ENCODE results near the gene GRIN2A.

GRIN2A gene

GRCh38 chr16:9977333-9977897, 204.8 kb downstream of the GRIN2A start:
- in situ Hi-C loops (cut with MboI; ENCODE audit: low sequenced_read_pairs), result no loop called here

- in situ Hi-C loops (cut with MboI; ENCODE audit: low sequenced_read_pairs), result no loop called here
Measured at GRCh38 chr16:9976601-9977000, 205.6 kb downstream of the GRIN2A start.

- in situ Hi-C loops (cut with MboI; ENCODE audit: low sequenced_read_pairs), result no loop called here
Measured at GRCh38 chr16:9971907-9972306, 210.3 kb downstream of the GRIN2A start.

GRCh38 chr16:9970796-9971195, 211.4 kb downstream of the GRIN2A start:
- in situ Hi-C loops (cut with MboI; ENCODE audit: low sequenced_read_pairs), result no loop called here

GRCh38 chr16:9970244-9970643, 212.0 kb downstream of the GRIN2A start:
- in situ Hi-C loops (cut with MboI; ENCODE audit: low sequenced_read_pairs), result no loop called here

- in situ Hi-C loops (cut with MboI; ENCODE audit: low sequenced_read_pairs), result no loop called here
Measured at GRCh38 chr16:9969580-9969979, 212.6 kb downstream of the GRIN2A start.

- in situ Hi-C loops (cut with MboI; ENCODE audit: low sequenced_read_pairs), result no loop called here
Measured at GRCh38 chr16:9966569-9967157, 215.6 kb downstream of the GRIN2A start.

- in situ Hi-C loops (cut with MboI; ENCODE audit: low sequenced_read_pairs), result no loop called here
Measured at GRCh38 chr16:9965079-9965478, 217.1 kb downstream of the GRIN2A start.

GRCh38 chr16:9964426-9964825, 217.8 kb downstream of the GRIN2A start:
- in situ Hi-C loops (cut with MboI; ENCODE audit: low sequenced_read_pairs), result no loop called here

GRCh38 chr16:9957433-9957832, 224.8 kb downstream of the GRIN2A start:
- in situ Hi-C loops (cut with MboI; ENCODE audit: low sequenced_read_pairs), result no loop called here

- in situ Hi-C loops (cut with MboI; ENCODE audit: low sequenced_read_pairs), result no loop called here
Measured at GRCh38 chr16:9957002-9957401, 225.2 kb downstream of the GRIN2A start.

GRCh38 chr16:9955677-9956076, 226.6 kb downstream of the GRIN2A start:
- in situ Hi-C loops (cut with MboI; ENCODE audit: low sequenced_read_pairs), result no loop called here

GRCh38 chr16:9953908-9954570, 228.2 kb downstream of the GRIN2A start:
- in situ Hi-C loops (cut with MboI; ENCODE audit: low sequenced_read_pairs), result no loop called here

- in situ Hi-C loops (cut with MboI; ENCODE audit: low sequenced_read_pairs), result no loop called here
Measured at GRCh38 chr16:9950658-9951057, 231.6 kb downstream of the GRIN2A start.

GRCh38 chr16:9949396-9949795, 232.8 kb downstream of the GRIN2A start:
- in situ Hi-C loops (cut with MboI; ENCODE audit: low sequenced_read_pairs), result no loop called here

GRCh38 chr16:9948933-9949332, 233.3 kb downstream of the GRIN2A start:
- in situ Hi-C loops (cut with MboI; ENCODE audit: low sequenced_read_pairs), result no loop called here

- in situ Hi-C loops (cut with MboI; ENCODE audit: low sequenced_read_pairs), result no loop called here
Measured at GRCh38 chr16:9946022-9946720, 236.1 kb downstream of the GRIN2A start.

GRCh38 chr16:9943121-9943520, 239.1 kb downstream of the GRIN2A start:
- in situ Hi-C loops (cut with MboI; ENCODE audit: low sequenced_read_pairs), result no loop called here

GRCh38 chr16:9941245-9941644, 241.0 kb downstream of the GRIN2A start:
- in situ Hi-C loops (cut with MboI; ENCODE audit: low sequenced_read_pairs), result no loop called here

GRCh38 chr16:9934723-9935508, 247.3 kb downstream of the GRIN2A start:
- in situ Hi-C loops (cut with MboI; ENCODE audit: low sequenced_read_pairs), result no loop called here

Data from HL-60/S4 treated with retinoic acid at 250 ng/mL for 4 days and 3 days (cell line).